Measurements from ENCODE around the gene UBE2L6.

UBE2L6 gene

GRCh38 chr11:57530215-57530595 is 37.3 kb downstream of the UBE2L6 start:
- no peak for DNase-seq (ENCODE audit: low spot score)

GRCh38 chr11:57529012-57529411 is 38.5 kb downstream of the UBE2L6 start:
- no peak for DNase-seq (ENCODE audit: low spot score)

GRCh38 chr11:57527056-57527631 is 40.3 kb downstream of the UBE2L6 start:
- no peak for DNase-seq (ENCODE audit: low spot score)

GRCh38 chr11:57523419-57523818 is 44.1 kb downstream of the UBE2L6 start:
- DNase-seq (ENCODE audit: low spot score) = no peak

GRCh38 chr11:57521116-57521515 is 46.4 kb downstream of the UBE2L6 start:
- no peak for DNase-seq (ENCODE audit: low spot score)

- DNase-seq (ENCODE audit: low spot score) = no peak
Measured at GRCh38 chr11:57516061-57516443, 51.4 kb downstream of the UBE2L6 start.

- peak; percentile 80 for DNase-seq (ENCODE audit: low spot score)
Measured at GRCh38 chr11:57515332-57516060, 52.0 kb downstream of the UBE2L6 start, which contains the start of gene SLC43A1. SLC43A1 (minus strand) TSS chr11:57515702; CDS start chr11:57514111, 1,591 bp downstream.

GRCh38 chr11:57514538-57515331 is 52.7 kb downstream of the UBE2L6 start:
- no peak for DNase-seq (ENCODE audit: low spot score)

- DNase-seq (ENCODE audit: low spot score) = no peak
Measured at GRCh38 chr11:57513911-57514537, 53.4 kb downstream of the UBE2L6 start.

- no peak for DNase-seq (ENCODE audit: low spot score)
Measured at GRCh38 chr11:57513452-57513795, 54.0 kb downstream of the UBE2L6 start.

- DNase-seq (ENCODE audit: low spot score) = no peak
Measured at GRCh38 chr11:57512646-57513451, 54.6 kb downstream of the UBE2L6 start.

GRCh38 chr11:57511741-57512430 is 55.6 kb downstream of the UBE2L6 start:
- no peak for DNase-seq (ENCODE audit: low spot score)

- no peak for DNase-seq (ENCODE audit: low spot score)
Measured at GRCh38 chr11:57508341-57509170, 58.9 kb downstream of the UBE2L6 start.

GRCh38 chr11:57506522-57506921 is 61.0 kb downstream of the UBE2L6 start:
- DNase-seq (ENCODE audit: low spot score) = no peak

GRCh38 chr11:57504511-57504910 is 63.0 kb downstream of the UBE2L6 start:
- no peak for DNase-seq (ENCODE audit: low spot score)

GRCh38 chr11:57502870-57503269 is 64.6 kb downstream of the UBE2L6 start:
- DNase-seq (ENCODE audit: low spot score) = no peak

- DNase-seq (ENCODE audit: low spot score) = no peak
Measured at GRCh38 chr11:57502376-57502775, 65.1 kb downstream of the UBE2L6 start.

GRCh38 chr11:57501953-57502352 is 65.5 kb downstream of the UBE2L6 start:
- no peak for DNase-seq (ENCODE audit: low spot score)

All from left forelimb (tissue), 1 donor.